Suprapubic skin (tissue), 3 donors: Measurements from ENCODE around the gene TMEM232.

Experiments
- CTCF ChIP-seq, 2 donors: fragments of 200-600 bp in 1 of 2; fragments of 450-650 bp in 1 of 2; sonication (generic) in 1 of 2; IDR thresholded peaks; one replicate each; pipeline ENCODE4 v1.5.1; 2016 to 2019; ENCODE audit warnings: antibody characterized with exemption in 2 of 2, mild to moderate bottlenecking in 1 of 2, moderate library complexity in 1 of 2
- POLR2AphosphoS5 ChIP-seq, 3 donors: sonication (generic); formaldehyde crosslinking; IDR thresholded peaks; one replicate each; pipeline ENCODE4 v1.6.1; 2017; ENCODE audit warnings: antibody characterized with exemption in 3 of 3

GRCh38 chr5:110536120-110537115 is 190.1 kb downstream of the TMEM232 start:
- TF ChIP-seq CTCF (IDR thresholded peaks at IDR 0.05), result no peak
- TF ChIP-seq POLR2AphosphoS5 (IDR thresholded peaks at IDR 0.05), result no peak
